H1 (cell line): Measurements from ENCODE around the gene PF4V1. TPM values are rescaled to one million over a fixed set of nuclear protein-coding genes. Genes with fewer than 3 reads are reported as not detected.

ENCODE experiments used
- CTCF ChIA-PET: fragments of 300-600 bp; sonication (Branson Sonifier 250); formaldehyde crosslinking; loops from one replicate; lab custom pipeline; 2021; ENCODE audit not compliant: partially characterized antibody; lab: Charles Lee
- POLR2A ChIA-PET: fragments of 300-600 bp; sonication (Branson Sonifier 250); formaldehyde crosslinking; loops from one replicate; lab custom pipeline; 2021; ENCODE audit warnings: inconsistent platforms; ENCODE audit not compliant: partially characterized antibody; lab: Charles Lee
- DNase-seq, 2 experiments: peaks; one replicate each; pipeline versions ENCODE4 v3.0.0 to v3.0.0-alpha.2; 2010 to 2022; ENCODE audit warnings: low spot score in 2 of 2, low read depth in 1 of 2, mixed read lengths in 1 of 2
- FAIRE-seq: peaks from 2 replicates; lab custom pipeline; 2011; peaks lifted over from hg19 to GRCh38; lab: Jason Lieb, UNC
- H2AFZ ChIP-seq: 2 replicates; pipeline ENCODE4 v1.8.1; 2012; ENCODE audit warnings: low read length, inconsistent platforms
- H2AK5ac ChIP-seq: 2 replicates; pipeline ENCODE4 v1.6.1; 2013; ENCODE audit warnings: low read depth, low read length
- H2BK120ac ChIP-seq: replicated peaks from 2 replicates; pipeline ENCODE3; 2013; ENCODE audit warnings: low read depth, low read length, inconsistent platforms
- H2BK12ac ChIP-seq: 2 replicates; pipeline ENCODE4 v1.6.1; 2013; ENCODE audit warnings: low read depth, low read length
- H2BK15ac ChIP-seq: 2 replicates; pipeline ENCODE4 v1.6.1; 2013; ENCODE audit warnings: low read length
- H2BK20ac ChIP-seq: 2 replicates; pipeline ENCODE4 v1.6.1; 2013; ENCODE audit warnings: low read length
- H2BK5ac ChIP-seq: 2 replicates; pipeline ENCODE4 v1.6.1; 2013; ENCODE audit warnings: low read depth, low read length
- H3K14ac ChIP-seq: 2 replicates; pipeline ENCODE4 v1.6.1; 2013; ENCODE audit warnings: inconsistent platforms; ENCODE audit not compliant: insufficient read length
- H3K18ac ChIP-seq: 2 replicates; pipeline ENCODE4 v1.6.1; 2013; ENCODE audit warnings: low read length; ENCODE audit errors: extremely low read depth
- H3K23ac ChIP-seq: 2 replicates; pipeline ENCODE4 v1.6.1; 2013; ENCODE audit warnings: inconsistent platforms; ENCODE audit not compliant: insufficient read length
- H3K23me2 ChIP-seq: 2 replicates; pipeline ENCODE4 v1.6.1; 2013; ENCODE audit warnings: low read depth, low read length
- H3K27ac ChIP-seq: 2 replicates; pipeline ENCODE4 v1.6.1; 2011; ENCODE audit warnings: low read depth, low read length, inconsistent platforms
- H3K27me3 ChIP-seq, 4 experiments: replicated peaks in 1 of 4; 1 replicate in 1 of 4; 2 replicates in 3 of 4; pipeline versions ENCODE4 v1.6.1 to v1.8.1; 2011 to 2013; ENCODE audit warnings: low read length in 3 of 4, mild to moderate bottlenecking in 3 of 4, inconsistent platforms in 2 of 4, mixed read lengths in 2 of 4, moderate library complexity in 1 of 4; ENCODE audit not compliant: control insufficient read depth in 3 of 4, insufficient read depth in 3 of 4; ENCODE audit errors: extremely low read depth in 1 of 4
- H3K36me3 ChIP-seq, 4 experiments: 2 replicates each; pipeline versions ENCODE4 v1.6.1 to v1.8.1; 2011 to 2013; ENCODE audit warnings: mild to moderate bottlenecking in 4 of 4, low read length in 3 of 4, moderate library complexity in 2 of 4, control low read depth in 1 of 4, inconsistent platforms in 1 of 4; ENCODE audit not compliant: insufficient read depth in 4 of 4, control insufficient read depth in 2 of 4
- H3K4ac ChIP-seq: replicated peaks from 2 replicates; pipeline ENCODE3; 2013; ENCODE audit warnings: low read length, low read depth, mixed read lengths, inconsistent platforms; ENCODE audit not compliant: insufficient read length
- H3K4me1 ChIP-seq, 4 experiments: replicated peaks in 1 of 4; 1 replicate in 1 of 4; 2 replicates in 3 of 4; pipeline versions ENCODE4 v1.6.1 to v1.8.1; 2011 to 2013; ENCODE audit warnings: low read length in 3 of 4, inconsistent platforms in 2 of 4, mixed read lengths in 1 of 4; ENCODE audit not compliant: insufficient read depth in 4 of 4, control insufficient read depth in 3 of 4
- H3K4me2 ChIP-seq, 2 experiments: 2 replicates each; pipeline versions ENCODE4 v1.6.1 to v1.8.1; 2011 to 2013; ENCODE audit warnings: low read depth in 2 of 2, low read length in 2 of 2, control low read depth in 1 of 2, inconsistent platforms in 1 of 2, mild to moderate bottlenecking in 1 of 2; ENCODE audit not compliant: insufficient read depth in 1 of 2
- H3K4me3 ChIP-seq, 4 experiments: fragments of 200-600, 300-600 bp in 1 of 4; sonication (generic), shearing (Covaris generic), sonication (Bioruptor Twin) in 1 of 4; 2 replicates each; pipeline versions ENCODE4 v1.5.1 to v1.8.1; 2011 to 2016; ENCODE audit warnings: low read length in 4 of 4, low read depth in 3 of 4, control low read depth in 2 of 4, inconsistent platforms in 2 of 4, mild to moderate bottlenecking in 2 of 4, mixed read lengths in 1 of 4, moderate library complexity in 1 of 4; ENCODE audit not compliant: insufficient read depth in 2 of 4; ENCODE audit errors: extremely low read depth in 1 of 4
- H3K56ac ChIP-seq: replicated peaks from 2 replicates; pipeline ENCODE3; 2013; ENCODE audit warnings: low read depth, mild to moderate bottlenecking, mixed read lengths, low read length, inconsistent platforms; ENCODE audit not compliant: insufficient read length
- H3K79me1 ChIP-seq: 2 replicates; pipeline ENCODE4 v1.6.1; 2013; ENCODE audit warnings: low read depth, low read length, control low read depth
- H3K79me2 ChIP-seq, 2 experiments: 2 replicates each; pipeline versions ENCODE4 v1.6.1 to v1.8.1; 2012 to 2013; ENCODE audit warnings: low read length in 2 of 2, mild to moderate bottlenecking in 2 of 2, inconsistent platforms in 1 of 2; ENCODE audit not compliant: insufficient read depth in 2 of 2, control insufficient read depth in 1 of 2
- H3K9ac ChIP-seq, 4 experiments: replicated peaks in 1 of 4; 1 replicate in 1 of 4; 2 replicates in 3 of 4; pipeline versions ENCODE4 v1.6.1 to v1.8.1; 2011 to 2013; ENCODE audit warnings: low read depth in 3 of 4, low read length in 3 of 4, control low read depth in 2 of 4, mild to moderate bottlenecking in 2 of 4, moderate library complexity in 2 of 4, inconsistent platforms in 1 of 4; ENCODE audit errors: extremely low read depth in 1 of 4
- H3K9me3 ChIP-seq, 2 experiments: 2 replicates each; pipeline versions ENCODE4 v1.6.1 to v1.8.1; 2012 to 2013; ENCODE audit warnings: mild to moderate bottlenecking in 2 of 2, moderate library complexity in 2 of 2, control low read depth in 1 of 2, inconsistent platforms in 1 of 2, low read depth in 1 of 2, low read length in 1 of 2, mixed read lengths in 1 of 2; ENCODE audit not compliant: insufficient read depth in 2 of 2
- H4K20me1 ChIP-seq, 2 experiments: replicated peaks in 1 of 2; 2 replicates each; pipeline versions ENCODE3 to v1.8.1; 2011 to 2013; ENCODE audit warnings: inconsistent platforms in 2 of 2, low read length in 2 of 2, mild to moderate bottlenecking in 1 of 2; ENCODE audit not compliant: insufficient read depth in 2 of 2, control insufficient read depth in 1 of 2
- H4K5ac ChIP-seq: 2 replicates; pipeline ENCODE4 v1.6.1; 2013; ENCODE audit warnings: low read length, low read depth, mixed read lengths, inconsistent platforms; ENCODE audit not compliant: insufficient read length
- H4K8ac ChIP-seq: 2 replicates; pipeline ENCODE4 v1.8.0; 2013; ENCODE audit warnings: mild to moderate bottlenecking, moderate library complexity, low read length, inconsistent platforms; ENCODE audit not compliant: insufficient read depth; ENCODE audit errors: extremely low read depth
- H4K91ac ChIP-seq: replicated peaks from 2 replicates; pipeline ENCODE3; 2013; ENCODE audit warnings: low read length, mixed read lengths, inconsistent platforms; ENCODE audit not compliant: insufficient read length
- CHD1 ChIP-seq: IDR thresholded peaks from 2 replicates; pipeline ENCODE4 v1.6.1; 2012; ENCODE audit warnings: low read depth, low read length, improper control_type of control experiment
- CTCF ChIP-seq, 3 experiments: IDR thresholded peaks; 1 replicate in 2 of 3; 2 replicates in 1 of 3; pipeline versions ENCODE4 v1.5.1 to v1.6.1; 2011; ENCODE audit warnings: low read length in 3 of 3, mild to moderate bottlenecking in 3 of 3, inconsistent platforms in 2 of 3, low read depth in 1 of 3, moderate library complexity in 1 of 3; ENCODE audit not compliant: insufficient read depth in 1 of 3; ENCODE audit errors: control extremely low read depth in 1 of 3
- GABPA ChIP-seq: IDR thresholded peaks from 2 replicates; pipeline ENCODE4 v1.6.1; 2011; ENCODE audit warnings: mild to moderate bottlenecking, low read length, moderate library complexity, borderline replicate concordance; ENCODE audit not compliant: insufficient read depth
- GTF2F1 ChIP-seq: IDR thresholded peaks from 2 replicates; pipeline ENCODE4 v1.6.1; 2012; ENCODE audit warnings: low read depth, low read length, improper control_type of control experiment, borderline replicate concordance
- KDM4A ChIP-seq: IDR thresholded peaks from one replicate; pipeline ENCODE4 v1.7.1; 2012; ENCODE audit warnings: low read depth, mild to moderate bottlenecking, moderate library complexity, low read length, inconsistent platforms; ENCODE audit not compliant: severe bottlenecking
- RAD21 ChIP-seq, 2 experiments: IDR thresholded peaks in 1 of 2; conservative IDR thresholded peaks in 1 of 2; 2 replicates each; pipeline ENCODE4 v1.6.1; 2011; ENCODE audit warnings: low read depth in 2 of 2, low read length in 2 of 2, improper control_type of control experiment in 1 of 2, inconsistent platforms in 1 of 2, mild to moderate bottlenecking in 1 of 2, moderate library complexity in 1 of 2
- SP4 ChIP-seq: IDR thresholded peaks from 2 replicates; pipeline ENCODE4 v1.6.1; 2012; ENCODE audit warnings: low read length, inconsistent platforms
- TAF1 ChIP-seq: IDR thresholded peaks from 2 replicates; pipeline ENCODE4 v1.6.1; 2011; ENCODE audit warnings: mild to moderate bottlenecking, low read depth, low read length
- TBP ChIP-seq: IDR thresholded peaks from 2 replicates; pipeline ENCODE4 v1.6.1; 2011; ENCODE audit warnings: low read depth, low read length, improper control_type of control experiment
- WGBS, 2 experiments: shearing (Covaris generic) in 1 of 2; methylation state at CpG; one replicate each; pipeline versions ENCODE4 v1.1.6 to v1.1.7; 2013 to 2015; ENCODE audit warnings: low lambda C conversion rate in 2 of 2, mixed read lengths in 2 of 2, inconsistent platforms in 1 of 2, low coverage in 1 of 2, missing lambda C conversion rate in 1 of 2; ENCODE audit not compliant: insufficient replicate concordance in 2 of 2, insufficient coverage in 1 of 2, insufficient read length in 1 of 2; ENCODE audit errors: extremely low coverage in 1 of 2, missing lambda C conversion rate in 1 of 2; 5-methylcytosine and 5-hydroxymethylcytosine counted together
- polyA plus RNA-seq, 7 experiments: library from polyadenylated mRNA; depleted of rRNA in 3 of 7; stranded (reverse) in 5 of 7; unstranded in 2 of 7; fragments of >200 nt in 5 of 7; fragments of 200-250 nt in 2 of 7; gene quantifications; 1 replicate in 5 of 7; 2 replicates in 1 of 7; 4 replicates in 1 of 7; pipeline versions ENCODE4 v1.2.1 to v1.2.3, GENCODE V29; 2011 to 2013; ENCODE audit warnings: missing spikeins in 2 of 7, mixed read lengths in 2 of 7
- total RNA-seq: library from RNA; stranded (reverse); fragmentation: NEBNext Ultra II Directional; extraction: Animal tissue kit (Norgen Biotek cat#: 25700); gene quantifications from 2 replicates; pipeline ENCODE4 v1.2.1, GENCODE V29; 2021
- TF ChIP-seq, protein P1 (sequence below): IDR thresholded peaks from 2 replicates; pipeline ENCODE4 v1.6.1; 2012; ENCODE audit warnings: inconsistent platforms

PF4V1 gene
- total and polyA plus RNA-seq, 2 of the 8 experiments (the other 6 are each of a cell fraction or from before 2014, with no cell fraction given): not detected

GRCh38 chr4:73864365-73864764, 11.3 kb downstream of the PF4V1 start:
- Histone ChIP-seq H3K4ac (no peak overlapping the region), H4K5ac (no peak overlapping the region), H2AFZ (peak overlapping the region; percentile 100), H3K36me3 (no peaks in the 10 kb centered on the region), H2BK5ac (no peak overlapping the region), H3K79me1 (no peaks in the 10 kb centered on the region), H3K4me2 (no peak overlapping the region), H3K23ac (no peak overlapping the region), H4K8ac (no peak overlapping the region), H2BK120ac (no peak overlapping the region), H3K18ac (no peak overlapping the region), H3K4me3 (no peak overlapping the region), H3K14ac (no peak overlapping the region), H3K27ac (no peak overlapping the region), H2AK5ac (no peak overlapping the region), H2BK12ac (no peak overlapping the region), H2BK15ac (no peak overlapping the region), H3K4me1 (peaks cover 0 to 4% (median 0%) of the 10 kb centered on the region in 4 experiments; a peak in 1 of 7 replicates), H3K9me3 (no peaks in the 10 kb centered on the region), H3K27me3 (peaks cover 0 to 10% (median 6%) of the 10 kb centered on the region in 4 experiments; a peak in 6 of 7 replicates), H3K56ac (no peak overlapping the region), H4K91ac (no peak overlapping the region), H3K9ac (no peak overlapping the region), H2BK20ac (no peak overlapping the region), H3K23me2 (peaks cover 3% of the 10 kb centered on the region; the same call in 1 of the 2 replicates), H3K79me2 (no peaks in the 10 kb centered on the region), H4K20me1 (no peaks in the 10 kb centered on the region)
- FAIRE-seq: peak; percentile 98
- WGBS, 2 experiments: 72% methylated on average over 2 of the region's 2 CpGs; no CpG with 5 or more reads in 1 of the 2 experiments
- TF ChIP-seq, protein P1, sequence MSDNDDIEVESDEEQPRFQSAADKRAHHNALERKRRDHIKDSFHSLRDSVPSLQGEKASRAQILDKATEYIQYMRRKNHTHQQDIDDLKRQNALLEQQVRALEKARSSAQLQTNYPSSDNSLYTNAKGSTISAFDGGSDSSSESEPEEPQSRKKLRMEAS: no peak
- TF ChIP-seq CHD1 (no peak), GTF2F1 (no peak), TAF1 (no peak), KDM4A (no peak), RAD21 (IDR thresholded peaks at IDR 0.05 in 1 of 2, conservative IDR thresholded peaks at IDR 0.05 in 1 of 2; ENCODE audit: low read depth in 2 of 2, low read length in 2 of 2) (peak; percentile 67 to 79), SP4 (no peak), TBP (no peak), GABPA (no peak), CTCF (IDR thresholded peaks at IDR 0.05; ENCODE audit: control extremely low read depth in 1 of 3, insufficient read depth in 1 of 3, low read depth in 1 of 3, low read length in 3 of 3) (peak; percentile 67 to 81 (median 68))
- CTCF ChIA-PET: interaction anchor here (0.5 to 4.3 kb wide), 39 partner anchors 9 to 751 kb away, joined by 3 to 40 read pairs (median 4); partner anchors contain the start of genes CXCL8 and PF4V1
- POLR2A ChIA-PET: no interaction called here
- no peak for DNase-seq
